22Rv1 (cell line): Measurements from ENCODE around the gene ARHGAP26.

ENCODE experiments used
- CTCF ChIP-seq: fragments of 450-650 bp; IDR thresholded peaks from 2 replicates; pipeline ENCODE4 v1.5.1; 2017; ENCODE audit warnings: mild to moderate bottlenecking
- ZFX ChIP-seq: fragments of 450-650 bp; IDR thresholded peaks from 2 replicates; pipeline ENCODE4 v1.6.1; 2017; ENCODE audit warnings: antibody characterized with exemption, borderline replicate concordance

GRCh38 chr5:142806841-142807267 lies 36.7 kb downstream of the ARHGAP26 start:
- TF ChIP-seq CTCF (no peak), ZFX (no peak)
